ENCODE data around the gene CACNA1H.

CACNA1H gene

GRCh38 chr16:1158456-1159324 lies 5.8 kb downstream of the CACNA1H start:
- no peak for DNase-seq (ENCODE audit: extremely low read depth, low read depth)
- no peak for TF ChIP-seq CTCF (IDR thresholded peaks at IDR 0.05; ENCODE audit: low read depth, low read length)

GRCh38 chr16:1159325-1159972 lies 6.5 kb downstream of the CACNA1H start:
- DNase-seq (ENCODE audit: extremely low read depth, low read depth): no peak

GRCh38 chr16:1159973-1160772 lies 7.3 kb downstream of the CACNA1H start:
- no peak for TF ChIP-seq CTCF (IDR thresholded peaks at IDR 0.05; ENCODE audit: low read depth, low read length)

More at GRCh38 chr16:1159325-1159972, 6.5 kb downstream of the CACNA1H start:
- TF ChIP-seq CTCF (IDR thresholded peaks at IDR 0.05; ENCODE audit: low read depth, low read length): no peak

GRCh38 chr16:1160773-1161348 lies 8.0 kb downstream of the CACNA1H start:
- no peak for DNase-seq (ENCODE audit: extremely low read depth, low read depth)
- no peak for TF ChIP-seq CTCF (IDR thresholded peaks at IDR 0.05; ENCODE audit: low read depth, low read length)

More at GRCh38 chr16:1159973-1160772, 7.3 kb downstream of the CACNA1H start:
- DNase-seq (ENCODE audit: extremely low read depth, low read depth): no peak

GRCh38 chr16:1162701-1163566 lies 10.0 kb downstream of the CACNA1H start:
- no peak for DNase-seq (ENCODE audit: extremely low read depth, low read depth)

More at GRCh38 chr16:1162701-1163566, 10.0 kb downstream of the CACNA1H start:
- no peak for TF ChIP-seq CTCF (IDR thresholded peaks at IDR 0.05; ENCODE audit: low read depth, low read length)
